ENCODE results near the gene PCNX3. TPM values are rescaled to one million over a fixed set of nuclear protein-coding genes. Genes with fewer than 3 reads are reported as not detected.

Gene PCNX3
- total RNA-seq, 4 donors from 2014 or later, result 56.4 to 89.0 (median 62.4) TPM

DNA sequence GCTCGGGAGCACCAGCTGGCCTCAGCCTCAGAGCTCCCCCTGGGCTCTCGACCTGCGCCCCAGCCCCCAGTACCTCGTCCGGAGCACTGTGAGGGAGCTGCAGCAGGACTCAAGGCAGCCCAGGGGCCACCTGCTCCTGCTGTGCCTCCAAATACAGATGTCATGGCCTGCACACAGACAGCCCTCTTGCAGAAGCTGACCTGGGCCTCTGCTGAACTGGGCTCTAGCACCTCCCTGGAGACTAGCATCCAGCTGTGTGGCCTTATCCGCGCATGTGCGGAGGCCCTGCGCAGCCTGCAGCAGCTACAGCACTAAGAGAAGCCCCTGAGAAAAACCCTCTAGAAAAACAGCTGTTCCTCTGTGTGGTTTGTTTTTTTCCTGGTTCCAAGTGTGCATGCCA, 44.2 kb upstream of the PCNX3 start:
- DNase-seq, result peak; percentile 11
- Histone ChIP-seq H3K4me3 (peak overlapping the region in 2 of 4 donors; percentile 66 to 72), H3K27me3 (no peaks in the 10 kb centered on the region), H3K27ac (peak overlapping the region; percentile 96 to 98 (median 96)), H3K4me1 (peaks cover 33 to 62% (median 54%) of the 10 kb centered on the region in 4 donors), H3K9me3 (no peaks in the 10 kb centered on the region), H3K36me3 (no peaks in the 10 kb centered on the region)
- intact Hi-C loops (cut with DNase I; ENCODE audit: low total_unique reads), result no loop called here
- TF ChIP-seq, protein P1, sequence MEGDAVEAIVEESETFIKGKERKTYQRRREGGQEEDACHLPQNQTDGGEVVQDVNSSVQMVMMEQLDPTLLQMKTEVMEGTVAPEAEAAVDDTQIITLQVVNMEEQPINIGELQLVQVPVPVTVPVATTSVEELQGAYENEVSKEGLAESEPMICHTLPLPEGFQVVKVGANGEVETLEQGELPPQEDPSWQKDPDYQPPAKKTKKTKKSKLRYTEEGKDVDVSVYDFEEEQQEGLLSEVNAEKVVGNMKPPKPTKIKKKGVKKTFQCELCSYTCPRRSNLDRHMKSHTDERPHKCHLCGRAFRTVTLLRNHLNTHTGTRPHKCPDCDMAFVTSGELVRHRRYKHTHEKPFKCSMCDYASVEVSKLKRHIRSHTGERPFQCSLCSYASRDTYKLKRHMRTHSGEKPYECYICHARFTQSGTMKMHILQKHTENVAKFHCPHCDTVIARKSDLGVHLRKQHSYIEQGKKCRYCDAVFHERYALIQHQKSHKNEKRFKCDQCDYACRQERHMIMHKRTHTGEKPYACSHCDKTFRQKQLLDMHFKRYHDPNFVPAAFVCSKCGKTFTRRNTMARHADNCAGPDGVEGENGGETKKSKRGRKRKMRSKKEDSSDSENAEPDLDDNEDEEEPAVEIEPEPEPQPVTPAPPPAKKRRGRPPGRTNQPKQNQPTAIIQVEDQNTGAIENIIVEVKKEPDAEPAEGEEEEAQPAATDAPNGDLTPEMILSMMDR (IDR thresholded peaks at IDR 0.05), result no peak
- TF ChIP-seq EP300 (IDR thresholded peaks at IDR 0.05; ENCODE audit: low read depth) (no peak), POLR2AphosphoS5 (IDR thresholded peaks at IDR 0.05) (no peak), POLR2A (IDR thresholded peaks at IDR 0.05) (no peak)
- 71% methylated on average over 9 of the region's 9 CpGs; no CpG with 5 or more reads in 1 of the 2 donors for WGBS, 2 donors (ENCODE audit: low coverage in 1 of 2)
- in situ Hi-C loops (cut with MboI; ENCODE audit: low pct_ligation_motif_present in 1 of 4, low pct_unique_long_range_greater_than_20kb in 1 of 4, low sequenced_read_pairs in 3 of 4), result no loop called here

DNA sequence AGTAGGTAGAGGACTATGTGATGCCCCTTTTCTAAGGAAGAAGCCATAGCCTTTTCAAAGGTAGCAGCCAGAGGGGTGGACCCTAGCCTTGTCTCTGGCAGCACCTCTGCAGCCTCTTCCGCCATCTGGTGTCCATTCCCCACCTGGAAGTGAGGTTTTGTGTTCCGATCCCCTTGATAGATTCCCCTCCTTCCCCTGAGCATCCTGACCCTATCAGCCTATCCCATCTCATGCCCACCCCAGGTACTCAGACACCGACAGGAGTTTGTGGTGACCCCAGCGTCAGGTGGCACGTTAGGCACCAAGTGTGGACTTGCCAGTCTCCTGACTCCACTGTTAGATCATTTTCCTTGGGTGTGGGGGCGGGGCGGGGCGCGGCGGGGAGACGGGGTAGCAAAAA, 43.6 kb upstream of the PCNX3 start:
- peak overlapping the region; percentile 96 to 98 (median 96) for H3K27ac ChIP-seq
- no peaks in the 10 kb centered on the region for H3K36me3 ChIP-seq
- H3K4me3 ChIP-seq, result peak overlapping the region; percentile 10 to 94 (median 86)
- peak; percentile 44 for DNase-seq
- peaks cover 36 to 67% (median 59%) of the 10 kb centered on the region in 4 donors for H3K4me1 ChIP-seq
- H3K9me3 ChIP-seq, result no peaks in the 10 kb centered on the region
- WGBS, 2 donors (ENCODE audit: low coverage in 1 of 2), result 4% methylated on average over 11 of the region's 11 CpGs; no CpG with 5 or more reads in 1 of the 2 donors
- no peak for TF ChIP-seq POLR2A (IDR thresholded peaks at IDR 0.05)
- TF ChIP-seq POLR2AphosphoS5 (IDR thresholded peaks at IDR 0.05), result no peak
- TF ChIP-seq, protein P1 (IDR thresholded peaks at IDR 0.05), result peak; percentile 17 to 31 (median 28)
- TF ChIP-seq EP300 (IDR thresholded peaks at IDR 0.05; ENCODE audit: low read depth), result no peak
- in situ Hi-C loops (cut with MboI; ENCODE audit: low pct_ligation_motif_present in 1 of 4, low pct_unique_long_range_greater_than_20kb in 1 of 4, low sequenced_read_pairs in 3 of 4), result no loop called here
- H3K27me3 ChIP-seq, result no peaks in the 10 kb centered on the region
- intact Hi-C loops (cut with DNase I; ENCODE audit: low total_unique reads), result no loop called here

GRCh38 chr11:65572356-65573051, 43.1 kb upstream of the PCNX3 start, which contains the start of gene FAM89B:
Gene FAM89B, plus strand, starts transcription at chr11:65572538. Its CDS starts 132 bp downstream, at chr11:65572670.
- Histone ChIP-seq H3K9me3 (no peaks in the 10 kb centered on the region), H3K27ac (peak within 1 kb of the TSS; percentile 96 to 98 (median 96)), H3K27me3 (no peaks in the 10 kb centered on the region), H3K4me1 (peaks cover 40 to 73% (median 64%) of the 10 kb centered on the region in 4 donors), H3K36me3 (no peaks in the 10 kb centered on the region), H3K4me3 (peak within 1 kb of the TSS; percentile 36 to 94 (median 86))
- intact Hi-C loops (cut with DNase I; ENCODE audit: low total_unique reads), result no loop called here
- in situ Hi-C loops (cut with MboI; ENCODE audit: low pct_ligation_motif_present in 1 of 4, low pct_unique_long_range_greater_than_20kb in 1 of 4, low sequenced_read_pairs in 3 of 4), result no loop called here
- TF ChIP-seq POLR2AphosphoS5 (IDR thresholded peaks at IDR 0.05), result peak in 2 of 3 donors; percentile 48 to 73
- TF ChIP-seq, protein P1 (IDR thresholded peaks at IDR 0.05), result no peak
- WGBS, 2 donors (ENCODE audit: low coverage in 1 of 2), result 0% methylated on average over 42 of the region's 86 CpGs; no CpG with 5 or more reads in 1 of the 2 donors
- peak; percentile 95 for DNase-seq

- Histone ChIP-seq H3K4me1 (peaks cover 47 to 81% (median 68%) of the 10 kb centered on the region in 4 donors), H3K27ac (peak overlapping the region; percentile 96 to 98 (median 96)), H3K9me3 (no peaks in the 10 kb centered on the region), H3K36me3 (no peaks in the 10 kb centered on the region), H3K27me3 (no peaks in the 10 kb centered on the region), H3K4me3 (peak overlapping the region; percentile 36 to 94 (median 86))
- 33% methylated on average over 14 of the region's 22 CpGs; no CpG with 5 or more reads in 1 of the 2 donors for whole genome bisulfite sequencing, 2 donors (ENCODE audit: low coverage in 1 of 2)
- peak; percentile 49 for DNase-seq
- in situ Hi-C loops (cut with MboI; ENCODE audit: low pct_ligation_motif_present in 1 of 4, low pct_unique_long_range_greater_than_20kb in 1 of 4, low sequenced_read_pairs in 3 of 4) (no loop called here), intact Hi-C loops (cut with DNase I; ENCODE audit: low total_unique reads) (no loop called here)
- no peak for TF ChIP-seq POLR2AphosphoS5 (IDR thresholded peaks at IDR 0.05)
- TF ChIP-seq, protein P1 (IDR thresholded peaks at IDR 0.05), result no peak
- no peak for TF ChIP-seq POLR2A (IDR thresholded peaks at IDR 0.05)
- TF ChIP-seq EP300 (IDR thresholded peaks at IDR 0.05; ENCODE audit: low read depth), result no peak
Observed at GRCh38 chr11:65573391-65574079, 42.0 kb upstream of the PCNX3 start.
